CD4-positive, alpha-beta T cell (primary cell): ENCODE measurements around the gene METTL24. TPM values are rescaled to one million over a fixed set of nuclear protein-coding genes. Genes with fewer than 3 reads are reported as not detected.

ENCODE experiments used
- ATAC-seq: fragments of 200-7000 bp; cut with Tn5 transposase; one replicate; pipeline ENCODE4 v1.10.0; 2022; ENCODE audit warnings: mild to moderate bottlenecking; ENCODE audit not compliant: poor library complexity
- CTCF ChIA-PET: fragments of 350-600 bp; sonication (Branson Sonifier 250); formaldehyde crosslinking; loops from one replicate; lab custom pipeline; 2021; ENCODE audit warnings: antibody characterized with exemption, inconsistent platforms; lab: Charles Lee
- POLR2A ChIA-PET: fragments of 350-600 bp; sonication (Branson Sonifier 250); formaldehyde crosslinking; loops from one replicate; lab custom pipeline; 2021; ENCODE audit warnings: antibody characterized with exemption, inconsistent platforms; lab: Charles Lee
- DNase-seq, 14 experiments: peaks; one replicate each; pipeline ENCODE4 v3.0.0-alpha.2; 2013 to 2020; ENCODE audit warnings: mixed read lengths in 2 of 14
- H3K27ac ChIP-seq, 2 donors: one replicate each; pipeline versions ENCODE4 v1.5.1 to v1.7.0; 2013; ENCODE audit warnings: low read length in 2 of 2, low read depth in 1 of 2, mild to moderate bottlenecking in 1 of 2
- H3K27me3 ChIP-seq, 2 experiments: 1 replicate in 1 of 2; 2 replicates in 1 of 2; pipeline versions ENCODE4 v1.6.1 to v1.7.0; 2013; ENCODE audit warnings: low read length in 2 of 2, control low read depth in 1 of 2, mild to moderate bottlenecking in 1 of 2, moderate library complexity in 1 of 2; ENCODE audit not compliant: insufficient read depth in 2 of 2, control insufficient read depth in 1 of 2
- H3K36me3 ChIP-seq: one replicate; pipeline ENCODE4 v1.6.1; 2013; ENCODE audit warnings: low read length, control low read depth; ENCODE audit not compliant: insufficient read depth
- H3K4me1 ChIP-seq: one replicate; pipeline ENCODE4 v1.6.1; 2013; ENCODE audit warnings: low read length, control low read depth; ENCODE audit not compliant: insufficient read depth
- H3K4me3 ChIP-seq: one replicate; pipeline ENCODE4 v1.5.1; 2013; ENCODE audit warnings: mild to moderate bottlenecking, low read length, moderate library complexity
- H3K9me3 ChIP-seq, 2 experiments: 1 replicate in 1 of 2; 2 replicates in 1 of 2; pipeline versions ENCODE4 v1.6.1 to v1.7.0; 2013; ENCODE audit warnings: low read length in 2 of 2, mild to moderate bottlenecking in 2 of 2, control low read depth in 1 of 2, moderate library complexity in 1 of 2; ENCODE audit not compliant: control insufficient read depth in 1 of 2, insufficient read depth in 1 of 2
- H3K27ac Mint-ChIP-seq: one replicate; pipeline ENCODE4 v1.8.0; 2020; ENCODE audit warnings: mixed read lengths
- H3K27me3 Mint-ChIP-seq: one replicate; pipeline ENCODE4 v1.8.0; 2021; ENCODE audit warnings: mixed read lengths
- H3K36me3 Mint-ChIP-seq: one replicate; pipeline ENCODE4 v1.8.0; 2021; ENCODE audit warnings: low read depth, mixed read lengths
- H3K4me1 Mint-ChIP-seq: one replicate; pipeline ENCODE4 v1.8.0; 2021; ENCODE audit warnings: low read depth, mixed read lengths
- H3K4me3 Mint-ChIP-seq: one replicate; pipeline ENCODE4 v1.8.0; 2020; ENCODE audit warnings: mild to moderate bottlenecking, mixed read lengths
- H3K9me3 Mint-ChIP-seq: one replicate; pipeline ENCODE4 v1.8.0; 2020; ENCODE audit warnings: mixed read lengths
- intact Hi-C, 2 experiments: fragments of 100-400 bp; cut with DNase I in 1 of 2; cut with micrococcal nuclease in 1 of 2; formaldehyde crosslinking; loops; one replicate each; pipeline versions ENCODE4 v1.15.1 to v1.9.0; 2023 to 2025; cut with DNase I, micrococcal nuclease
- total RNA-seq, 174 experiments: library from RNA in 2 of 174; stranded (reverse) in 2 of 174; gene quantifications; one replicate each; pipeline ENCODE4 v1.2.3 and lab custom pipeline; 2021 to 2026
- TF ChIP-seq, protein P1 (sequence below): fragments of 200-600 bp; IDR thresholded peaks from one replicate; pipeline ENCODE4 v1.8.0; 2022; ENCODE audit warnings: antibody characterized with exemption, mild to moderate bottlenecking

Gene METTL24
- total RNA-seq, 2 experiments from 2014 or later = not detected

DNA sequence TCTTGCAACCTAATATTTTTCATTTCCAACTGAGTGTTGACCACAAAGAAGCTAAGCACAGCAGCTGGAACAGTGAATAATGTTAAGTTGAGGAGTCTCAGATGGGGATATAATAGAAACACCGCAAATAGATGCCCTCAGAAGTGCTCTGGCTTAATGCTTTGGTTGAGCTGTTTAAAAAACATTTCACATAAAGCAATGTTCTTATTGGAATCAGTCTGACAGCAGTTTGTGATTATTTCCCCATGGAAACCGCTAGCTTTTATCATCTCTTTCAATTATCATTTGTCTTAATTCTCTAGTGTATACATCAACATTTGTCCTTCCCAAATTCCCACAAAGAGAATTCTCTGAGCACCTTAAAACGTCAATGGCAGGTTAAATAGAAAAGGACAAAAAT is 30.8 kb downstream of the METTL24 start:
- H3K27ac ChIP-seq = no peak overlapping the region
- TF ChIP-seq, protein P1, sequence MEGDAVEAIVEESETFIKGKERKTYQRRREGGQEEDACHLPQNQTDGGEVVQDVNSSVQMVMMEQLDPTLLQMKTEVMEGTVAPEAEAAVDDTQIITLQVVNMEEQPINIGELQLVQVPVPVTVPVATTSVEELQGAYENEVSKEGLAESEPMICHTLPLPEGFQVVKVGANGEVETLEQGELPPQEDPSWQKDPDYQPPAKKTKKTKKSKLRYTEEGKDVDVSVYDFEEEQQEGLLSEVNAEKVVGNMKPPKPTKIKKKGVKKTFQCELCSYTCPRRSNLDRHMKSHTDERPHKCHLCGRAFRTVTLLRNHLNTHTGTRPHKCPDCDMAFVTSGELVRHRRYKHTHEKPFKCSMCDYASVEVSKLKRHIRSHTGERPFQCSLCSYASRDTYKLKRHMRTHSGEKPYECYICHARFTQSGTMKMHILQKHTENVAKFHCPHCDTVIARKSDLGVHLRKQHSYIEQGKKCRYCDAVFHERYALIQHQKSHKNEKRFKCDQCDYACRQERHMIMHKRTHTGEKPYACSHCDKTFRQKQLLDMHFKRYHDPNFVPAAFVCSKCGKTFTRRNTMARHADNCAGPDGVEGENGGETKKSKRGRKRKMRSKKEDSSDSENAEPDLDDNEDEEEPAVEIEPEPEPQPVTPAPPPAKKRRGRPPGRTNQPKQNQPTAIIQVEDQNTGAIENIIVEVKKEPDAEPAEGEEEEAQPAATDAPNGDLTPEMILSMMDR = no peak
- no peak overlapping the region for H3K4me3 ChIP-seq
- H3K36me3 Mint-ChIP-seq = no peaks in the 10 kb centered on the region
- no peaks in the 10 kb centered on the region for H3K4me1 Mint-ChIP-seq
- no peaks in the 10 kb centered on the region for H3K4me1 ChIP-seq
- intact Hi-C loops = no loop called here
- H3K9me3 ChIP-seq = no peaks in the 10 kb centered on the region
- ChIA-PET POLR2A (no interaction called here), CTCF (no interaction called here)
- H3K27ac Mint-ChIP-seq = no peak overlapping the region
- no peak overlapping the region for H3K4me3 Mint-ChIP-seq
- no peak for ATAC-seq
- H3K27me3 ChIP-seq = peaks cover 0 to 5% of the 10 kb centered on the region in 2 experiments
- H3K9me3 Mint-ChIP-seq = no peaks in the 10 kb centered on the region
- no peaks in the 10 kb centered on the region for H3K36me3 ChIP-seq
- peaks cover 4% of the 10 kb centered on the region for H3K27me3 Mint-ChIP-seq
- DNase-seq = no peak

DNA sequence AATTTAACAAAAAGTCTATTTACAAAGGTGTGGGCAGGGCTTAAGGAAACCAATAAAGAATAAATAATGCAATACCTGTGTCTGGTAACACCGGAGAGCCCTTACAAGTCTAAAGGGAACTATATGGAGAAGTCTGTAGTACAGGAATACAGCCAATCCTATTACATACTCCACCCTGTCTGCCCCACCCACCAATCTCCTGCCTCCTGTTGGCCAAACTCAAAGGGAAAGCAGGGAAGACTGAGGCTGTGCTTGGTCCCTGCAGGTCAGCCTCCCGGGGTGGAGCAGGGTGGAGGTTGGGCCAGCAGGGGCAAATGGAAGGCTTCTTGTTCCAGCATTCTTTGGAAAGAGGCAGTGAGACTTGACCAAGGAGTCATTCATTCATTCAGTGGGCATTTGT is 31.5 kb downstream of the METTL24 start:
- H3K27ac Mint-ChIP-seq = no peak overlapping the region
- H3K27me3 Mint-ChIP-seq = peaks cover 1% of the 10 kb centered on the region
- H3K4me1 Mint-ChIP-seq = no peaks in the 10 kb centered on the region
- H3K36me3 Mint-ChIP-seq = no peaks in the 10 kb centered on the region
- TF ChIP-seq, protein P1 = no peak
- CTCF ChIA-PET = no interaction called here
- Histone ChIP-seq H3K4me3 (no peak overlapping the region), H3K4me1 (no peaks in the 10 kb centered on the region), H3K9me3 (no peaks in the 10 kb centered on the region), H3K27me3 (peaks cover 0 to 5% of the 10 kb centered on the region in 2 experiments), H3K36me3 (no peaks in the 10 kb centered on the region), H3K27ac (no peak overlapping the region)
- H3K9me3 Mint-ChIP-seq = no peaks in the 10 kb centered on the region
- ATAC-seq (no peak), DNase-seq (no peak)
- POLR2A ChIA-PET = no interaction called here
- no peak overlapping the region for H3K4me3 Mint-ChIP-seq
- intact Hi-C loops = no loop called here

DNA sequence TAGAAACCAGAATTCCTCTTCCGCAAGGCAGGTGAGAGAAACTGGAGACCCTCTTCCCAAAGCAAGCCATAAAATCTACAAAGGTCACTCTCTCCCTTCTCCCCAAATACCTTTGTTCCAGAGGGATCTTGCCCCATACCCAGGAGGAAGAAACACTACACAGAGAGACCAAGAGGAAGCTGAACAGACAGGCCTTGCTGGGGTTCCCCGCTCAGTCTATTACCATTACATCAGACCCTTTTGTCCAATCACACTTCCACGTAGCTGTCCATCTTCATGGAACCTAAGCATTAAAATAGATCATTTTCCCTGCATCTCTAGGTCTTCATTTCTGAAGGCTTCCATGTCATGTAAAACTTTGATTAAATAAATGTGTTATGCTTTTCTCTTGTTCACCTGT is 32.1 kb downstream of the METTL24 start:
- no peak overlapping the region for H3K27ac Mint-ChIP-seq
- intact Hi-C loops = no loop called here
- Histone ChIP-seq H3K4me1 (no peaks in the 10 kb centered on the region), H3K27ac (no peak overlapping the region), H3K36me3 (no peaks in the 10 kb centered on the region), H3K27me3 (peaks cover 0 to 5% of the 10 kb centered on the region in 2 experiments), H3K4me3 (no peak overlapping the region), H3K9me3 (no peaks in the 10 kb centered on the region)
- ChIA-PET POLR2A (no interaction called here), CTCF (no interaction called here)
- H3K27me3 Mint-ChIP-seq = no peaks in the 10 kb centered on the region
- DNase-seq = no peak
- H3K4me3 Mint-ChIP-seq = no peak overlapping the region
- H3K36me3 Mint-ChIP-seq = no peaks in the 10 kb centered on the region
- no peak for ATAC-seq
- H3K9me3 Mint-ChIP-seq = no peaks in the 10 kb centered on the region
- TF ChIP-seq, protein P1 = no peak
- no peaks in the 10 kb centered on the region for H3K4me1 Mint-ChIP-seq
